NCI-H146 treated with DMSO at 0.1 percent for 48 hours (cell line): Measurements from ENCODE around the gene ADD2.
A peak's percentile ranks its signal among the peaks of the same experiment; 100 is the strongest.

Experiments used
- DNase-seq: peaks from one replicate; lab custom pipeline; 2025; ENCODE audit not compliant: unreplicated experiment; lab: John Stamatoyannopoulos, UW

Gene ADD2

GRCh38 chr2:70707706-70708105 is 60.3 kb downstream of the ADD2 start:
- no peak for DNase-seq

- DNase-seq = no peak
Measured at GRCh38 chr2:70706026-70706795, 61.8 kb downstream of the ADD2 start.

GRCh38 chr2:70705160-70705850 is 62.7 kb downstream of the ADD2 start:
- no peak for DNase-seq

- no peak for DNase-seq
Measured at GRCh38 chr2:70703900-70704549, 64.0 kb downstream of the ADD2 start.

- DNase-seq = no peak
Measured at GRCh38 chr2:70702711-70703395, 65.1 kb downstream of the ADD2 start.

GRCh38 chr2:70698847-70699246 is 69.2 kb downstream of the ADD2 start:
- no peak for DNase-seq

- no peak for DNase-seq
Measured at GRCh38 chr2:70697603-70698383, 70.2 kb downstream of the ADD2 start.

GRCh38 chr2:70696142-70696541 is 71.9 kb downstream of the ADD2 start:
- DNase-seq = no peak

GRCh38 chr2:70692256-70692655 is 75.7 kb downstream of the ADD2 start:
- DNase-seq = no peak

GRCh38 chr2:70691497-70692140 is 76.4 kb downstream of the ADD2 start:
- DNase-seq = no peak

- no peak for DNase-seq
Measured at GRCh38 chr2:70690846-70691245, 77.2 kb downstream of the ADD2 start.

GRCh38 chr2:70688427-70688826 is 79.6 kb downstream of the ADD2 start:
- no peak for DNase-seq

GRCh38 chr2:70687461-70687795 is 80.6 kb downstream of the ADD2 start:
- no peak for DNase-seq

GRCh38 chr2:70686577-70687460 is 81.2 kb downstream of the ADD2 start:
- DNase-seq = no peak

GRCh38 chr2:70685771-70686171 is 82.2 kb downstream of the ADD2 start:
- peak; percentile 22 for DNase-seq

GRCh38 chr2:70684846-70685622 is 83.0 kb downstream of the ADD2 start:
- DNase-seq = peak; percentile 93

- no peak for DNase-seq
Measured at GRCh38 chr2:70683455-70683854, 84.5 kb downstream of the ADD2 start.

GRCh38 chr2:70680735-70681134 is 87.3 kb downstream of the ADD2 start:
- DNase-seq = no peak

GRCh38 chr2:70679259-70679658 is 88.7 kb downstream of the ADD2 start:
- no peak for DNase-seq
